Raji (cell line): ENCODE data around the gene TBC1D1.

Experiments used
- POLR2A ChIP-seq: IDR thresholded peaks from 2 replicates; pipeline ENCODE4 v1.6.1; 2011; ENCODE audit warnings: low read depth, low read length, control low read depth; ENCODE audit not compliant: insufficient read depth

Gene TBC1D1

DNA sequence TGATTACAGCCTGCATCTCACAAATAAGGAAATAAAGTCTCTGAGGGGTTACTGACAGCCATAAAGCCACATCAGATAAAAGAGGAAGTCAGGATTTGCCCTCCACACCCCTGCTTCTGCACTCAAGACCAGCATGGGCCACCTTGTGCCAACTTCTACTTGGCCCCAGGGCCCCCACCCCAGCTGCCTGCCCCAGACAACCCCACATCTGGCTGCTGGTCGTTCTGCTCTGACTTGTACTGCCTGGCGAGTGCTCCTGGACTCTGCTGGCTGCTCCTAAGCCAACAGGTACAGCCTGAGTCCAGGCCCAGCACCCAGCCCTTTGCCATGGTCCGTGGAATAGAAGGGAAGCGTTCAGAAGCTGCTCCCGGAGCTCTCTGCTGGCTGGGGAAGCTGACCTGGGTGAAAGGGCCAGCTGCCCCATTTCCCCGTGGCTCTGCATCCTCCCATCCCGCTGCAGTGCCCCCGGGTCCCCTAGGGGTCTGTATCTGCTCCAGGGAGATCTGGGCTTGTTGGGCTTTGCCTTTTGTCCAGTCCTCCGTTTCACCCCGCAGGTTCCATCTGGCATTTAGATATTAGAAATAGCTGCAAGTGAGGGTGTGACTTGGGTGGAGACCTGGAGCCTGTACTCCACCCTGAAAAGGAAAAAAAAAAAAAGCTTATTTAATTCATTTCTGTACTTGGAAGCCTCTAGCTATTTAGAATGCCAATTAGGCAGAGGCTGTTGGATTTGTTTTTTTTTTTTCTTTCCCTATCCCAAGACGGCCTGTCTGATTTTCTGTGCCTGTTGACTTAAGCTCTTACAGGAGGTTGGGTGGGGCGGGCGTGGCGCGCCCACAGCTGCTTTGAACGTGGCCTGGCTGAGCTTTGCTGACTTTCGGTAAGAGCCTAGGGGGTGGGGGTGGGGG, 264.1 kb downstream of the TBC1D1 start:
- TF ChIP-seq POLR2A, result no peak

- no peak for TF ChIP-seq POLR2A
These were observed 264.9 kb downstream of the TBC1D1 start for GRCh38 chr4:38155589-38156294.

DNA sequence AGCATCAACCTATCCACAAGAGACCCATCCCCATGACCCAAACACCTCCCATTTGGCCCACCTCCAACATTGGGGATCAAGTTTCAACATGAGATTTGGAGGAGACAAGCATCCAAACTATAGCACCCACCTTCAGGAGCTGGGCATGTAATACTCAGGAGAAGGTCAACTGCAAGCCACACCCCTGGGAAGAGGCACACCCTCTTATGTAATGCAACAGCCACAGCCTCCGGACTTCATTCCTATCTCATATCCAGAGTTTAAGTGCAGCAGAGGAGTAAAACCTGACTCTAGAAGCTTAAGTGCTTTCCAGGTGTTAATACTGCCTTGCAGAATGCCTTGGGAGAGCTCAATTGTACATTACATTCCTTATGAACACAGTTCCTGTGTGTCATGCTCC, 266.7 kb downstream of the TBC1D1 start:
- TF ChIP-seq POLR2A, result no peak

DNA sequence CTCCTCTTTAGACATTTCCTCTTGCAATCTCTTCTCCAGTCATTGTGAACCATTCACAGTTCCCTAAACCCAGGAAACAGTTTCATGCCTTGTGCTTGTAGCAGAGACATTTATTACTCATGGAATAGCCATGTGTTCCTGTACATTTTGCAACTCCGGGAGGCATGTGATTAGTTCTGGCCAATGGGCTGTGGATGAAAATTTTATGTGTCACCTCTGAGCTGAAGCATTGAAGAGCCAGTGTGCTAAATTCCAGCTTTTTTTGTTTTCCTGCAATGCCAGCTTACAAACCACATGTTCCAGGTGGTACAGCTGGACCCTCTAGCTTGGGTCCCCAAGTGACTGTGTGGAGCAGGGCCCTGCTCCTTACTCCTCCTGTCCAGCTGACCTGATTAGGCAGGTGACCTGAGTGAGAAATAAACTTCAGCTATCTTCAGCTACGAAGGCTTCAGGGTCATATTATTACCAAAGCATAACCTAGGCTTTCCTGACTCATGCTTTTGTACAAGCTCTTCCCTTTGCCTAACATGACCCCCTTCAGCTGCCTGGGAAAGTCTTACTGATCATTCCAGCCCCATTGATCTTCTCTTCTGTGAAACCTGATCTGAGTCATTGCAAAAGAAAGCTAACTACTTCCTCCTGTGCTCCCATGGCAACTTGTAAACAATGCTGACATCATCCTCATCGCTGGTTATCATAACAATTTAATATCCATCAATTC, 269.8 kb downstream of the TBC1D1 start:
- TF ChIP-seq POLR2A, result no peak

DNA sequence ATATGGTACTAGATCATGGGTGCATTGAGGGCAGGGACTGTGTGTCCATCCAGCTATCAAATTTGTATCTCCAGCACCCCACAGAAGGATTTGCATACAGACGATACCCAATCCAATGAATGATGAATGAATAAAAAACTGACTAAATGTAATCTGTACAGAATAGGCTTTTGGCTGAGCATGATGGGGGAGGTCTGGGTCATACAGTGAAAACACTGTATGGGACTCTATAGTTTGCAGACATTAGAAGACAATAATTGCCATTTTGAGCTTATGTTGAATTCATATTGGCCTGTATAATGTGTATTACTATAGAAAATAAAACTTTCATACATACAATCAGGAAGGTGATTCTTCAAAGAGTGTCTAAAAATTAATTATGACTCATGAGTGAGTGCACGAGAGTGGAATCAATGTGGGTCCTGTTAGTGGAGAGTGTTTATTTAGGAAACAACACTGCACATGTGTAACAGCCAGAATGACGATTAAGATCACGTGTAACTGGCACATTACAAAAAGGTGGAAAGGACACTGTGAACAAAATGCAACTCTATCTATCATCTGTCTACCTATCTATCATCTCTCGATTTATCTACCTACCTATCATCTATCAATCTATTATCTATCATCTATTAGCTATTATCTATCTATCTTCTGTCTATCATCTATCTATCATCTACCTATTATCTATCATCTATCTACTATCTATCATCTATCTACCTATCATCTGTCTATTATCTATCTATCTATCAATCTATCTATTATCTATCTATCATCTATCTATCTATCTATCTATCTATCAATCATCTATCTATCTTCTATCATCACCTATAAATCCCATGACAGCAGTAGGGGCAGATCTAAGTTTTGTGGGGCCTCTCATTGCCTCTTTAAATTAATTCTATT, 270.6 kb downstream of the TBC1D1 start:
- no peak for TF ChIP-seq POLR2A

GRCh38 chr4:38162240-38162784, 271.4 kb downstream of the TBC1D1 start:
- no peak for TF ChIP-seq POLR2A

- no peak for TF ChIP-seq POLR2A
These were observed 272.5 kb downstream of the TBC1D1 start for GRCh38 chr4:38163216-38164006.

DNA sequence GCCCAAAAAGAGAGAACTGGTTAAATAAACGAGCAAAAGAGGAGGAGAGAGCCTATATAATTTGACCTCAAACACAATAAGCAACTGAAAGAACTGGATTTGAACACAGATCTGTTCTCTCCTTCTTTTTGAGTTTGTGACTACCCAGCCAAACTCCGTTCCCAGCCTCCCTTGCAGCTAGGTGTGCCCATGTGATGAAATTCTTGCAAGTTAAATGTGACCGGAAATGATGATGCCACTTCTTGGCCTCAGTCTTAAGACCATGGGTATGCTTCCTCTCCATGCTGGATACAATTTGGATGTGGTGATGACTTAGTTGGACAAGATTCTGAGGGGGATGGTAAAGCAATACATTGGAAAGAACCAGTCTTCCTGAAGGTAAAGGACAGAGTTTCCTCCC, 273.5 kb downstream of the TBC1D1 start:
- TF ChIP-seq POLR2A, result no peak

- no peak for TF ChIP-seq POLR2A
These were observed 275.2 kb downstream of the TBC1D1 start for GRCh38 chr4:38166082-38166481.

GRCh38 chr4:38166768-38167167, 275.9 kb downstream of the TBC1D1 start:
- no peak for TF ChIP-seq POLR2A

DNA sequence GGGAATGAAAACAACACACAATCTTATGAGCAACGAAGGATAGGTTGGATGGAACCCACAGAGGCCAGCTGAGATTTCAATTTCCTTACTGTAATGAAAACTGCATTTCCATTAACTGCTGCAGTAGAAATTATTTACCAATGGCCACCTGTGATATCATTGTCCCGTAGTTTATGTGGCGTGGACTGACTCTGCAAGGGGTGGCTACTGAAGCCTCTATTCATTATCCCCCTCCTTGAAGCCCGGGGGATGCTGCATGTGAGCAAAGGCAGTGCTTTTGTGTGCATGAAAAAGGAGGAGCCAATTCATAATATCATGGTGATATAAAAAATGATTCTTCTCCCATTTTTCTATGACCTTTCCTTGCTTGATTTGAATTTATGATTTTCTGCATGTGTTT, 277.1 kb downstream of the TBC1D1 start:
- TF ChIP-seq POLR2A, result no peak

DNA sequence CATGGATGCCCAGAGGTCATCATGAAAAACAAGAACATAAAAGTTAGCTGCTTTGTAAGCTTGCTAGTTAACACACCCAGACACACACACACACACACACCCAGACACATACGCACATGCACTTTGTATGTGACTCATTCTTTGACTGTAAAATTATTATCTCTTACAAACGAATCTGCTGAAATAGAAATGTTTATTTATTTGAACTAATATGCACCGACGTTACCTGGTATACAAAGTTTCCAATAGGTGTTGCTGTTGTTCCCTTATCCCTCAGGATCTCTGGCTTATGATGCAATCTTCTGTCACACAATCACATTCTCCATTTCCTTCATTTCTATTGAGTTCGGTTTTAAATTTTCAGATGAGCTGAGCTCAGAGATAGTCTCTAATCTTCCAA, 278.6 kb downstream of the TBC1D1 start:
- TF ChIP-seq POLR2A, result no peak

- TF ChIP-seq POLR2A, result no peak
These were observed 279.7 kb downstream of the TBC1D1 start for GRCh38 chr4:38170338-38171169.

- no peak for TF ChIP-seq POLR2A
These were observed 281.2 kb downstream of the TBC1D1 start for GRCh38 chr4:38172078-38172477.
